HL-60 (cell line): ENCODE data around the gene GTF2I.
"Not testable (repeated sequence)": the region's sequence is repeated elsewhere in the genome, so short reads cannot be mapped to it uniquely, and the experiment has no call there.

Experiments used
- DNase-seq, 2 experiments: peaks; one replicate each; pipeline ENCODE4 v3.0.0-alpha.2; 2010 to 2020; ENCODE audit warnings: low read depth in 1 of 2, low spot score in 1 of 2
- H3K27ac ChIP-seq: fragments of 250-450 bp; sonication (Bioruptor Pico); replicated peaks from 2 replicates; pipeline ENCODE4 v1.5.1; 2020; ENCODE audit warnings: mild to moderate bottlenecking, moderate library complexity
- H3K27me3 ChIP-seq: fragments of 250-450 bp; sonication (Bioruptor Pico); 2 replicates; pipeline ENCODE4 v1.5.1; 2021; ENCODE audit warnings: mild to moderate bottlenecking, moderate library complexity; ENCODE audit not compliant: insufficient read depth, poor library complexity, severe bottlenecking
- H3K4me3 ChIP-seq: replicated peaks from 2 replicates; pipeline ENCODE4 v1.5.1; 2011; ENCODE audit warnings: mild to moderate bottlenecking, control low read depth, low read length; ENCODE audit not compliant: insufficient read depth
- GABPA ChIP-seq: IDR thresholded peaks from 2 replicates; pipeline ENCODE4 v1.6.1; 2012; ENCODE audit warnings: low read depth
- POLR2AphosphoS5 ChIP-seq: IDR thresholded peaks from 2 replicates; pipeline ENCODE4 v1.6.1; 2012; ENCODE audit warnings: low read depth
- SPI1 ChIP-seq: IDR thresholded peaks from 2 replicates; pipeline ENCODE4 v1.6.1; 2012; ENCODE audit warnings: low read depth, mild to moderate bottlenecking, borderline replicate concordance
- TF ChIP-seq, protein P1 (sequence below): IDR thresholded peaks from 2 replicates; pipeline ENCODE4 v1.6.1; 2012; ENCODE audit warnings: low read depth; ENCODE audit not compliant: insufficient replicate concordance
- TF ChIP-seq, protein P2 (sequence below): IDR thresholded peaks from one replicate; pipeline ENCODE4 v1.5.1; 2011; ENCODE audit warnings: low read length, control low read depth, inconsistent platforms; ENCODE audit not compliant: insufficient read depth

Gene GTF2I

DNA sequence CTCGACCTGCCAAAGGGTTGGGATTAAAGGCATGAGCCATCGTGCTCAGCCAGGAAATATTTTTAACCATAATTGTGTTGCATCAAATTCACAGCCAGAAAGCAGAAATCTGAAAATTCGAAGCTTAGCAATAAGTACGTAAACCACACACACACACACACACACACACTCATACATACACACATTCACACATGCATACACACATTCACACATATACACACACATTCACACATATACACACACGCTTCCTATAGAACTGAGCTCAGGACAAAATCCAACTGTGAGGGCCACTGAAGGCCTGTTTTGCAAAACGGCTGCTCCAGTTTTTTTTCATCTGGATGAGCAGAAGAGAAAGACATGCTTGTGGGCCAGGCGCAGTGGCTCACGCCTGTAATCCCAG is 25.0 kb upstream of the GTF2I start:
- DNase-seq: no peak
- H3K27ac ChIP-seq: no peak overlapping the region
- TF ChIP-seq POLR2AphosphoS5 (no peak), SPI1 (no peak), GABPA (no peak)
- TF ChIP-seq, protein P1, sequence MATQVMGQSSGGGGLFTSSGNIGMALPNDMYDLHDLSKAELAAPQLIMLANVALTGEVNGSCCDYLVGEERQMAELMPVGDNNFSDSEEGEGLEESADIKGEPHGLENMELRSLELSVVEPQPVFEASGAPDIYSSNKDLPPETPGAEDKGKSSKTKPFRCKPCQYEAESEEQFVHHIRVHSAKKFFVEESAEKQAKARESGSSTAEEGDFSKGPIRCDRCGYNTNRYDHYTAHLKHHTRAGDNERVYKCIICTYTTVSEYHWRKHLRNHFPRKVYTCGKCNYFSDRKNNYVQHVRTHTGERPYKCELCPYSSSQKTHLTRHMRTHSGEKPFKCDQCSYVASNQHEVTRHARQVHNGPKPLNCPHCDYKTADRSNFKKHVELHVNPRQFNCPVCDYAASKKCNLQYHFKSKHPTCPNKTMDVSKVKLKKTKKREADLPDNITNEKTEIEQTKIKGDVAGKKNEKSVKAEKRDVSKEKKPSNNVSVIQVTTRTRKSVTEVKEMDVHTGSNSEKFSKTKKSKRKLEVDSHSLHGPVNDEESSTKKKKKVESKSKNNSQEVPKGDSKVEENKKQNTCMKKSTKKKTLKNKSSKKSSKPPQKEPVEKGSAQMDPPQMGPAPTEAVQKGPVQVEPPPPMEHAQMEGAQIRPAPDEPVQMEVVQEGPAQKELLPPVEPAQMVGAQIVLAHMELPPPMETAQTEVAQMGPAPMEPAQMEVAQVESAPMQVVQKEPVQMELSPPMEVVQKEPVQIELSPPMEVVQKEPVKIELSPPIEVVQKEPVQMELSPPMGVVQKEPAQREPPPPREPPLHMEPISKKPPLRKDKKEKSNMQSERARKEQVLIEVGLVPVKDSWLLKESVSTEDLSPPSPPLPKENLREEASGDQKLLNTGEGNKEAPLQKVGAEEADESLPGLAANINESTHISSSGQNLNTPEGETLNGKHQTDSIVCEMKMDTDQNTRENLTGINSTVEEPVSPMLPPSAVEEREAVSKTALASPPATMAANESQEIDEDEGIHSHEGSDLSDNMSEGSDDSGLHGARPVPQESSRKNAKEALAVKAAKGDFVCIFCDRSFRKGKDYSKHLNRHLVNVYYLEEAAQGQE: no peak
- TF ChIP-seq, protein P2, sequence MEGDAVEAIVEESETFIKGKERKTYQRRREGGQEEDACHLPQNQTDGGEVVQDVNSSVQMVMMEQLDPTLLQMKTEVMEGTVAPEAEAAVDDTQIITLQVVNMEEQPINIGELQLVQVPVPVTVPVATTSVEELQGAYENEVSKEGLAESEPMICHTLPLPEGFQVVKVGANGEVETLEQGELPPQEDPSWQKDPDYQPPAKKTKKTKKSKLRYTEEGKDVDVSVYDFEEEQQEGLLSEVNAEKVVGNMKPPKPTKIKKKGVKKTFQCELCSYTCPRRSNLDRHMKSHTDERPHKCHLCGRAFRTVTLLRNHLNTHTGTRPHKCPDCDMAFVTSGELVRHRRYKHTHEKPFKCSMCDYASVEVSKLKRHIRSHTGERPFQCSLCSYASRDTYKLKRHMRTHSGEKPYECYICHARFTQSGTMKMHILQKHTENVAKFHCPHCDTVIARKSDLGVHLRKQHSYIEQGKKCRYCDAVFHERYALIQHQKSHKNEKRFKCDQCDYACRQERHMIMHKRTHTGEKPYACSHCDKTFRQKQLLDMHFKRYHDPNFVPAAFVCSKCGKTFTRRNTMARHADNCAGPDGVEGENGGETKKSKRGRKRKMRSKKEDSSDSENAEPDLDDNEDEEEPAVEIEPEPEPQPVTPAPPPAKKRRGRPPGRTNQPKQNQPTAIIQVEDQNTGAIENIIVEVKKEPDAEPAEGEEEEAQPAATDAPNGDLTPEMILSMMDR: no peak
- no peaks in the 10 kb centered on the region for H3K27me3 ChIP-seq
- H3K4me3 ChIP-seq: no peak overlapping the region

DNA sequence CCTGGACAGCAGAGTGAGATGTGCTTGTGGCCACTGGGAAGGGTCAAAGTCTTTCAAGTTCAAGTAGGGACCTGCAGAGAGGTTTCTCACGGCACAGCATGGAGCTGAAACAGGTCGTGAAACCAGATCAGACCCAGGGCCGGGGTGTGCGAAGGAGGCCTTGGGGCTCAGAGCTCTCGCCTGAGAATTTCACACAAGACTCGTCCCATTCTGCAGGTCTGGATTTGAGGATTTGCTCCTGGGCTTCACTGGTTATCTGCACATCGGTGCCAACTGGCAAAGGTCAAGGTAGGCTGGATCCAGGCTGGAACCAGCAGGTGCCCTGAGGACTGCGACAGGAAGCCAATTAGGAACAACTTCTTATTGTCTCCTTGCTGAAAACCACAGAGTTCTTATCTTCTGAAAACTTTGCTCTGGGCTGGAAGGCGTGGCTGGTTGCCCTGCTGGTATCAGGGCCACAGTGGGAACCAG is 24.0 kb upstream of the GTF2I start:
- H3K27me3 ChIP-seq: no peaks in the 10 kb centered on the region
- H3K4me3 ChIP-seq: no peak overlapping the region
- DNase-seq: no peak
- TF ChIP-seq, protein P1: no peak
- TF ChIP-seq SPI1 (no peak), POLR2AphosphoS5 (no peak), GABPA (no peak)
- TF ChIP-seq, protein P2: no peak
- H3K27ac ChIP-seq: no peak overlapping the region

DNA sequence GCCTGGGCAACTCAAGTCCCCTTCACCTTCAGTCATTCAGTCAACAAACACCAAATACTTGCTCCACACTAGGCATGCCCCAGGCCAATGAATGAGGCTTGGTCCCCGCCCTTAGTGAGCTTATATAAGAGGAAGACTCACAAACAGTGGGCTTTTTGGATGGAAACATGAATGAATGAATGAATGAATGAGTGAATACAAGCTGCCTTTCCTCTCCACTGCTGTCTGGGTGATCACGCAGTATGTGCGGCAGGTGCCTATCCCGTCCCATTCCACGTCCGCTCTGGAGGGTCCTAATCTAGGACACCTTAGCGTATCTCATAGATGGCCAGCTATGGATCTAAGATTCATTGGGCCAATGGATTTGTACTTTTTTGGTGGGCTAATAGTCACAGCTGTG is 19.8 kb upstream of the GTF2I start:
- Histone ChIP-seq H3K4me3 (no peak overlapping the region), H3K27me3 (no peaks in the 10 kb centered on the region), H3K27ac (no peak overlapping the region)
- DNase-seq: no peak
- TF ChIP-seq POLR2AphosphoS5: no peak
- TF ChIP-seq, protein P1: no peak
- no peak for TF ChIP-seq SPI1
- no peak for TF ChIP-seq GABPA
- TF ChIP-seq, protein P2: no peak

DNA sequence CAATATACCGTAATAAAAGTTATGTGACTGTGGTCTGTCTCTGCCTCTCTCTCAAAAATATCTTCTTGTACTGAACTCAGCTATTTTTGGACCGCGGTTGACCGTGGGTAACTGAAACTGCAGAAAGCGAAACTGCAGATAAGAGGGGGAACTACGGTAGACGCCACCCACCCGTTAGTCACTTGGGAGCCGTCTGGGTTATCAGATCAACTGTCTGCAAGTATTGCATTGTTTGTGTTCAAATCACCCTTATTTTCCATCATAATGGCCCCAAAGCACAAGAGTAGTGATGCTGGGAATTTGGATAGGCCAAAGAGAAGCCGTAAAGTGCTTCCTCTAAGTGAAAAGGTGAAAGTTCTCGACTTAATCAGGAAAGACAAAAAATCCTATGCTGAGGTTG is 7.5 kb upstream of the GTF2I start:
- Histone ChIP-seq H3K4me3 (peak overlapping the region; percentile 14), H3K27ac (peak overlapping the region; percentile 59)
- peak in 1 of 2 experiments; percentile 60 for DNase-seq
- not testable (repeated sequence) for H3K27me3 ChIP-seq

DNA sequence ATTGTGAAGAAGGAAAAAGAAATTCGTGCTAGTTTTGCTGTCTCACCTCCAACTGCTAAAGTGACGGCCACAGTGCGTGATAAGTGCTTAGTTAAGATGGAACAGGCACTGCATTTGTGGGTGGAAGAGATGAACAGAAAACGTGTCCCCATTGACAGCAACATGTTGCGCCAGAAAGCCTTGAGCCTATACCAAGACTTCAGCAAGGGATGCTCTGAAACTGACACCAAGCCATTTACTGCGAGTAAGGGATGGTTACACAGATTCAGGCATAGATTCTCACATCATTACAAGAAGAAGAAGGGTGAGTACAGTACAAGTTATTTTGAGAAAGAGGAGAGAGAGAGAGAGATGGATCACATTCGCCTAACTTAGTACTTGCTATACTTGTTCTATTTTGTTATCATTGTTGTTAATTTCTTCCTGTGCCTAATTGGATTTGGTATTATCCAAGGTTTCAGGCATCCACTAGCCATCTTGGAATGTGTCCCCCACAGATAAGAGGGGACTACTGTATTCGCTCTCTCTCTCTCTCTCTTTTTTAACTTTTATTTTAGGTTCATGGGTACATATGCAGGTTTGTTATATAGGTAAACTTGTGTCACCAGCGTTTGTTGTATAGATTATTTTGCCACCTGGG is 6.9 kb upstream of the GTF2I start:
- peak in 1 of 2 experiments; percentile 33 for DNase-seq
- H3K27me3 ChIP-seq, H3K27ac ChIP-seq: not testable (repeated sequence)
- peak overlapping the region; percentile 6; the same call in 1 of the 2 replicates for H3K4me3 ChIP-seq

DNA sequence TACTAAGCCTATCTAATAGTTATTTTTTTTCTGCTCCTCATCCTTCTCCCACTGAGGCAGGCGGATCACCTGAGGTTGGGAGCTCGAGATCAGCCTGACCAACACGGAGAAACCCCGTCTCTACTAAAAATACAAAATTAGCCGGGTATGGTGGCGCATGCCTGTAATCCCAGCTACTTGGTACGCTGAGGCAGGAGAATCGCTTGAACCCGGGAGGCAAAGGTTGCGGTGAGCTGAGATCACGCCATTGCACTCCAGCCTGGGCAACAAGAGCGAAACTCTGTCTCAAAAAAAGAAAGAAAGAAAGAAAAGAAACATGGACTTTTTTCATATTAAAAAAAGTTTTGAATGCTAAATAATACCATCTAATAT is 6.4 kb upstream of the GTF2I start:
- peak overlapping the region; percentile 6; the same call in 1 of the 2 replicates for H3K4me3 ChIP-seq
- not testable (repeated sequence) for H3K27ac ChIP-seq, DNase-seq, H3K27me3 ChIP-seq
